HepG2 (cell line): ENCODE results near the gene NCAPD2. TPM values are rescaled to one million over a fixed set of nuclear protein-coding genes. Genes with fewer than 3 reads are reported as not detected.

ENCODE experiments used
- CSRNP1 ChIP-seq: sonication (generic); formaldehyde crosslinking; IDR thresholded peaks from 2 replicates; pipeline ENCODE4 v1.8.1; 2023; ENCODE audit warnings: mild to moderate bottlenecking, missing genetic modification reagents
- FOXK2 ChIP-seq: fragments of 450-650 bp; IDR thresholded peaks from 2 replicates; pipeline ENCODE4 v1.6.1; 2016
- HMG20A ChIP-seq: IDR thresholded peaks from 2 replicates; pipeline ENCODE4 v1.6.1; 2016; ENCODE audit warnings: borderline replicate concordance
- KMT2B ChIP-seq: IDR thresholded peaks from 2 replicates; pipeline ENCODE4 v1.6.1; 2016; ENCODE audit warnings: missing genetic modification reagents, missing compliant biosample characterization
- NCOA1 ChIP-seq: sonication (generic); formaldehyde crosslinking; IDR thresholded peaks from 2 replicates; pipeline ENCODE4 v1.9.0; 2021; ENCODE audit warnings: missing genetic modification reagents
- RFX1 ChIP-seq: fragments of 450-650 bp; IDR thresholded peaks from 2 replicates; pipeline ENCODE4 v1.6.1; 2017
- SIN3B ChIP-seq: fragments of 150-350 bp; IDR thresholded peaks from 2 replicates; pipeline ENCODE4 v1.6.1; 2014; ENCODE audit warnings: low read length
- SMYD3 ChIP-seq: sonication (generic); formaldehyde crosslinking; IDR thresholded peaks from 2 replicates; pipeline ENCODE4 v1.8.1; 2023; ENCODE audit warnings: mild to moderate bottlenecking, missing genetic modification reagents
- ZNF232 ChIP-seq: sonication (generic); formaldehyde crosslinking; IDR thresholded peaks from 2 replicates; pipeline ENCODE4 v1.4.0; 2020; ENCODE audit warnings: missing genetic modification reagents, borderline replicate concordance
- ZNF329 ChIP-seq: sonication (generic); formaldehyde crosslinking; IDR thresholded peaks from 2 replicates; pipeline ENCODE4 v1.9.0; 2021; ENCODE audit warnings: low read depth, mild to moderate bottlenecking, missing genetic modification reagents
- ZNF33A ChIP-seq: sonication (generic); formaldehyde crosslinking; IDR thresholded peaks from 2 replicates; pipeline ENCODE4 v1.5.1; 2020; ENCODE audit warnings: missing genetic modification reagents, mild to moderate bottlenecking, moderate library complexity, borderline replicate concordance
- ZNF343 ChIP-seq: sonication (generic); formaldehyde crosslinking; IDR thresholded peaks from 2 replicates; pipeline ENCODE4 v1.4.0; 2020; ENCODE audit warnings: mild to moderate bottlenecking, missing genetic modification reagents
- ZNF883 ChIP-seq: sonication (generic); formaldehyde crosslinking; IDR thresholded peaks from 2 replicates; pipeline ENCODE4 v1.5.1; 2020; ENCODE audit warnings: mild to moderate bottlenecking, missing genetic modification reagents; ENCODE audit errors: not compliant biosample characterization
- polyA plus RNA-seq, 8 experiments: library from polyadenylated mRNA; depleted of rRNA in 3 of 8; stranded (reverse) in 7 of 8; unstranded in 1 of 8; fragments of >200 nt; fragmentation: Illumina TruSeq in 4 of 8; extraction: Trizol in 4 of 8; gene quantifications; 2 replicates each; pipeline versions ENCODE4 v1.2.1 to v1.2.3, GENCODE V29; 2011 to 2016; ENCODE audit warnings: low read depth in 4 of 8, missing spikeins in 1 of 8, mixed read lengths in 1 of 8; ENCODE audit not compliant: insufficient read depth in 1 of 8
- total RNA-seq, 5 experiments: library from RNA; depleted of rRNA; stranded (reverse); fragments of >200 nt; fragmentation: Illumina TruSeq; extraction: Trizol; gene quantifications; 2 replicates each; pipeline ENCODE4 v1.2.3, GENCODE V29; 2016; ENCODE audit warnings: low read depth in 1 of 5
- TF ChIP-seq, protein P1 (sequence below): sonication (generic); formaldehyde crosslinking; IDR thresholded peaks from 2 replicates; pipeline ENCODE4 v1.5.1; 2020; ENCODE audit warnings: mild to moderate bottlenecking, missing genetic modification reagents, borderline replicate concordance
- TF ChIP-seq, protein P2 (sequence below): sonication (generic); formaldehyde crosslinking; IDR thresholded peaks from 2 replicates; pipeline ENCODE4 v1.4.0; 2020; ENCODE audit warnings: missing genetic modification reagents, borderline replicate concordance
- TF ChIP-seq, protein P3 (sequence below): sonication (generic); formaldehyde crosslinking; IDR thresholded peaks from 2 replicates; pipeline ENCODE4 v1.5.0; 2020; ENCODE audit warnings: missing genetic modification reagents

NCAPD2 gene
- total and polyA plus RNA-seq, 2 of the 13 experiments (the other 11 are each of a cell fraction or from before 2014, with no cell fraction given) = 51.1 to 65.6 TPM

GRCh38 chr12:6470375-6471163 is 23.3 kb upstream of the NCAPD2 start, which contains the start of gene VAMP1 (continued):
- TF ChIP-seq, protein P1, sequence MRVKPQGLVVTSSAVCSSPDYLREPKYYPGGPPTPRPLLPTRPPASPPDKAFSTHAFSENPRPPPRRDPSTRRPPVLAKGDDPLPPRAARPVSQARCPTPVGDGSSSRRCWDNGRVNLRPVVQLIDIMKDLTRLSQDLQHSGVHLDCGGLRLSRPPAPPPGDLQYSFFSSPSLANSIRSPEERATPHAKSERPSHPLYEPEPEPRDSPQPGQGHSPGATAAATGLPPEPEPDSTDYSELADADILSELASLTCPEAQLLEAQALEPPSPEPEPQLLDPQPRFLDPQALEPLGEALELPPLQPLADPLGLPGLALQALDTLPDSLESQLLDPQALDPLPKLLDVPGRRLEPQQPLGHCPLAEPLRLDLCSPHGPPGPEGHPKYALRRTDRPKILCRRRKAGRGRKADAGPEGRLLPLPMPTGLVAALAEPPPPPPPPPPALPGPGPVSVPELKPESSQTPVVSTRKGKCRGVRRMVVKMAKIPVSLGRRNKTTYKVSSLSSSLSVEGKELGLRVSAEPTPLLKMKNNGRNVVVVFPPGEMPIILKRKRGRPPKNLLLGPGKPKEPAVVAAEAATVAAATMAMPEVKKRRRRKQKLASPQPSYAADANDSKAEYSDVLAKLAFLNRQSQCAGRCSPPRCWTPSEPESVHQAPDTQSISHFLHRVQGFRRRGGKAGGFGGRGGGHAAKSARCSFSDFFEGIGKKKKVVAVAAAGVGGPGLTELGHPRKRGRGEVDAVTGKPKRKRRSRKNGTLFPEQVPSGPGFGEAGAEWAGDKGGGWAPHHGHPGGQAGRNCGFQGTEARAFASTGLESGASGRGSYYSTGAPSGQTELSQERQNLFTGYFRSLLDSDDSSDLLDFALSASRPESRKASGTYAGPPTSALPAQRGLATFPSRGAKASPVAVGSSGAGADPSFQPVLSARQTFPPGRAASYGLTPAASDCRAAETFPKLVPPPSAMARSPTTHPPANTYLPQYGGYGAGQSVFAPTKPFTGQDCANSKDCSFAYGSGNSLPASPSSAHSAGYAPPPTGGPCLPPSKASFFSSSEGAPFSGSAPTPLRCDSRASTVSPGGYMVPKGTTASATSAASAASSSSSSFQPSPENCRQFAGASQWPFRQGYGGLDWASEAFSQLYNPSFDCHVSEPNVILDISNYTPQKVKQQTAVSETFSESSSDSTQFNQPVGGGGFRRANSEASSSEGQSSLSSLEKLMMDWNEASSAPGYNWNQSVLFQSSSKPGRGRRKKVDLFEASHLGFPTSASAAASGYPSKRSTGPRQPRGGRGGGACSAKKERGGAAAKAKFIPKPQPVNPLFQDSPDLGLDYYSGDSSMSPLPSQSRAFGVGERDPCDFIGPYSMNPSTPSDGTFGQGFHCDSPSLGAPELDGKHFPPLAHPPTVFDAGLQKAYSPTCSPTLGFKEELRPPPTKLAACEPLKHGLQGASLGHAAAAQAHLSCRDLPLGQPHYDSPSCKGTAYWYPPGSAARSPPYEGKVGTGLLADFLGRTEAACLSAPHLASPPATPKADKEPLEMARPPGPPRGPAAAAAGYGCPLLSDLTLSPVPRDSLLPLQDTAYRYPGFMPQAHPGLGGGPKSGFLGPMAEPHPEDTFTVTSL = peak; percentile 63
- TF ChIP-seq, protein P2, sequence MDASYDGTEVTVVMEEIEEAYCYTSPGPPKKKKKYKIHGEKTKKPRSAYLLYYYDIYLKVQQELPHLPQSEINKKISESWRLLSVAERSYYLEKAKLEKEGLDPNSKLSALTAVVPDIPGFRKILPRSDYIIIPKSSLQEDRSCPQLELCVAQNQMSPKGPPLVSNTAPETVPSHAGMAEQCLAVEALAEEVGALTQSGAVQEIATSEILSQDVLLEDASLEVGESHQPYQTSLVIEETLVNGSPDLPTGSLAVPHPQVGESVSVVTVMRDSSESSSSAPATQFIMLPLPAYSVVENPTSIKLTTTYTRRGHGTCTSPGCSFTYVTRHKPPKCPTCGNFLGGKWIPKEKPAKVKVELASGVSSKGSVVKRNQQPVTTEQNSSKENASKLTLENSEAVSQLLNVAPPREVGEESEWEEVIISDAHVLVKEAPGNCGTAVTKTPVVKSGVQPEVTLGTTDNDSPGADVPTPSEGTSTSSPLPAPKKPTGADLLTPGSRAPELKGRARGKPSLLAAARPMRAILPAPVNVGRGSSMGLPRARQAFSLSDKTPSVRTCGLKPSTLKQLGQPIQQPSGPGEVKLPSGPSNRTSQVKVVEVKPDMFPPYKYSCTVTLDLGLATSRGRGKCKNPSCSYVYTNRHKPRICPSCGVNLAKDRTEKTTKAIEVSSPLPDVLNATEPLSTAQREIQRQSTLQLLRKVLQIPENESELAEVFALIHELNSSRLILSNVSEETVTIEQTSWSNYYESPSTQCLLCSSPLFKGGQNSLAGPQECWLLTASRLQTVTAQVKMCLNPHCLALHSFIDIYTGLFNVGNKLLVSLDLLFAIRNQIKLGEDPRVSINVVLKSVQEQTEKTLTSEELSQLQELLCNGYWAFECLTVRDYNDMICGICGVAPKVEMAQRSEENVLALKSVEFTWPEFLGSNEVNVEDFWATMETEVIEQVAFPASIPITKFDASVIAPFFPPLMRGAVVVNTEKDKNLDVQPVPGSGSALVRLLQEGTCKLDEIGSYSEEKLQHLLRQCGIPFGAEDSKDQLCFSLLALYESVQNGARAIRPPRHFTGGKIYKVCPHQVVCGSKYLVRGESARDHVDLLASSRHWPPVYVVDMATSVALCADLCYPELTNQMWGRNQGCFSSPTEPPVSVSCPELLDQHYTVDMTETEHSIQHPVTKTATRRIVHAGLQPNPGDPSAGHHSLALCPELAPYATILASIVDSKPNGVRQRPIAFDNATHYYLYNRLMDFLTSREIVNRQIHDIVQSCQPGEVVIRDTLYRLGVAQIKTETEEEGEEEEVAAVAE (CRISPR knock-in tag) = peak; percentile 85; the same call in 1 of the 2 replicates
- no peak for TF ChIP-seq SIN3B
- TF ChIP-seq FOXK2 = no peak
- TF ChIP-seq RFX1 = peak; percentile 75; the same call in 1 of the 2 replicates
- TF ChIP-seq HMG20A = no peak
- TF ChIP-seq SMYD3 (CRISPR knock-in tag) = peak; percentile 87; the same call in 1 of the 2 replicates
- peak; percentile 69; the same call in 1 of the 2 replicates for TF ChIP-seq ZNF232 (CRISPR knock-in tag)
- no peak for TF ChIP-seq ZNF883 (CRISPR knock-in tag)
- TF ChIP-seq NCOA1 (CRISPR knock-in tag) = no peak
- TF ChIP-seq ZNF33A (CRISPR knock-in tag) = peak; percentile 80
- peak; percentile 90 for TF ChIP-seq ZNF329 (CRISPR knock-in tag)
- peak; percentile 76 for TF ChIP-seq KMT2B (CRISPR knock-in tag)
- TF ChIP-seq, protein P3, sequence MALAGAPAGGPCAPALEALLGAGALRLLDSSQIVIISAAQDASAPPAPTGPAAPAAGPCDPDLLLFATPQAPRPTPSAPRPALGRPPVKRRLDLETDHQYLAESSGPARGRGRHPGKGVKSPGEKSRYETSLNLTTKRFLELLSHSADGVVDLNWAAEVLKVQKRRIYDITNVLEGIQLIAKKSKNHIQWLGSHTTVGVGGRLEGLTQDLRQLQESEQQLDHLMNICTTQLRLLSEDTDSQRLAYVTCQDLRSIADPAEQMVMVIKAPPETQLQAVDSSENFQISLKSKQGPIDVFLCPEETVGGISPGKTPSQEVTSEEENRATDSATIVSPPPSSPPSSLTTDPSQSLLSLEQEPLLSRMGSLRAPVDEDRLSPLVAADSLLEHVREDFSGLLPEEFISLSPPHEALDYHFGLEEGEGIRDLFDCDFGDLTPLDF (CRISPR knock-in tag) = no peak
- TF ChIP-seq ZNF343 = no peak
- TF ChIP-seq CSRNP1 (CRISPR knock-in tag) = peak; percentile 90; the same call in 1 of the 2 replicates
